ENCODE measurements around the gene COPRS. TPM values are rescaled to one million over a fixed set of nuclear protein-coding genes. Genes with fewer than 3 reads are reported as not detected.

COPRS gene
- total and polyA plus RNA-seq, 4 donors: 56.9 to 122 (median 85.1) TPM

DNA sequence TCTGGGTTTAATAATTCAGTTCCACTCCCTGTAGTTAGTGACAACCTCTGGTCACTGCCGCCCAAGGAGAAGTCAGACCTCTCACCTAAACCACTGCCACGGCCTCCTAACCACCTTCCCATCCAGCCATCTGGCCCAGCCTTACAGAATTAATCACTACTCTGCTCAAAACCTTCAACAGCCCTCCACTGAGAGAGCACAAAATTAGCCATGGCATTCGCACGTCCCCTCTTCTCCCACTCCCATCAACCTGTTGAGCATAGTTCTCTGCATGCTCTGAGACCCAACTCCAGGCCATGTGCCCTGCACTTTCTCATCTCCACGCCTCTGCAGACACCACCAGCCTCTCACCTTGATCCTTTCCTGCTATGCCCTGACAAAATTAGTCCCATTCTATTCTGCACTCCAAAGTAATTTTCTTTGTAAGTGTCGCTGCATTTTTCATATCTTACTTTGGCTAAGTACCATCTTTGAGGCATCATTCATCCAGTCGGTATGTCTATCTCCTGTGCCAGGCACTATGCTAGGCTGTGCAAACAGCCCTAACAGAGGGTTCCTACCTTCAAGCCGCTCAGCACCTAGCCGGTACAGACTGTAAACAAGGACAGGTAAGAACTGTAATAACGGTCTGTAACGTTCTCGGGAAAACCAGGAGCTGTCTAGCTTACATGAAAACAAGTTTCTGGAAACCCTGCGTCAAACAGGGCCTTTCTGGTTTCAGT is 963 bp downstream of the COPRS start:
- Histone ChIP-seq H3K4me1 (ENCODE audit: control insufficient read depth in 1 of 2, insufficient read depth in 2 of 2, low read length in 2 of 2) (peaks cover 2 to 9% of the 10 kb centered on the region in 2 donors), H3K27ac (ENCODE audit: low read depth in 1 of 2, low read length in 2 of 2) (peak overlapping the region; percentile 62 to 70), H3K36me3 (ENCODE audit: control insufficient read depth in 1 of 2, insufficient read depth in 2 of 2, low read length in 1 of 2) (no peaks in the 10 kb centered on the region), H3K4me3 (ENCODE audit: low read length in 2 of 2) (peak overlapping the region; percentile 88 to 100), H3K27me3 (ENCODE audit: control insufficient read depth in 1 of 2, insufficient read depth in 2 of 2, low read length in 1 of 2) (no peaks in the 10 kb centered on the region), H3K9me3 (ENCODE audit: control insufficient read depth, low read length) (no peaks in the 10 kb centered on the region)
- ATAC-seq (ENCODE audit: low FRiP score): peak; percentile 41
- DNase-seq: peak in 1 of 2 donors; percentile 45
- intact Hi-C loops (cut with DNase I): no loop called here
- WGBS, 2 donors: 8 to 10% methylated on average over 13 of the region's 13 CpGs

DNA sequence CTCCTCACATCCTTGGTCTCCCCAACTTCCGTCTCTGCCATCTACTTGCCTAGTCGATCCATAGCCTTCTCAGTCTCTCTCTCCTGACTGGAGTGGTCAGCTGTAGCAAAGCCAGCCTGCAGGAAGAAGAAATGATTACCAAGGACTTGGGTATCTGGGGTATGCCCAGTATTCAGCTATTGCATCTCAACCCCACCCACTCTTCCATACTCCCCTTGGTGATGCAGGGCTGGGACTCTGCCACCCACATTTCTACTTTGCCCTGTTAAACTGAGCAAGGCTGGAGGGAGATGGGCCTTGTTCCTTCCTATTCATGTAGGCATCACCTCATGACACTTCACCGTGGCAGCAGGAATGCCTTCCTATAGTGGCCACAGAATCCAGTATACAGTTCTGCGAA is 2.3 kb downstream of the COPRS start:
- H3K4me1 ChIP-seq (ENCODE audit: control insufficient read depth in 1 of 2, insufficient read depth in 2 of 2, low read length in 2 of 2): peaks cover 2 to 9% of the 10 kb centered on the region in 2 donors
- H3K27me3 ChIP-seq (ENCODE audit: control insufficient read depth in 1 of 2, insufficient read depth in 2 of 2, low read length in 1 of 2): no peaks in the 10 kb centered on the region
- no peak overlapping the region for H3K4me3 ChIP-seq (ENCODE audit: low read length in 2 of 2)
- DNase-seq (peak in 1 of 2 donors; percentile 14), ATAC-seq (ENCODE audit: low FRiP score) (no peak)
- intact Hi-C loops (cut with DNase I): no loop called here
- H3K9me3 ChIP-seq (ENCODE audit: control insufficient read depth, low read length): no peaks in the 10 kb centered on the region
- no peak overlapping the region for H3K27ac ChIP-seq (ENCODE audit: low read depth in 1 of 2, low read length in 2 of 2)
- peaks cover 3 to 6% of the 10 kb centered on the region in 2 donors for H3K36me3 ChIP-seq (ENCODE audit: control insufficient read depth in 1 of 2, insufficient read depth in 2 of 2, low read length in 1 of 2)
- WGBS, 2 donors: 90 to 94% methylated on average over 4 of the region's 4 CpGs

- ATAC-seq (ENCODE audit: low FRiP score): no peak
- H3K4me1 ChIP-seq (ENCODE audit: control insufficient read depth in 1 of 2, insufficient read depth in 2 of 2, low read length in 2 of 2): peaks cover 2 to 9% of the 10 kb centered on the region in 2 donors
- H3K36me3 ChIP-seq (ENCODE audit: control insufficient read depth in 1 of 2, insufficient read depth in 2 of 2, low read length in 1 of 2): peaks cover 5 to 6% of the 10 kb centered on the region in 2 donors
- DNase-seq: no peak
- H3K27ac ChIP-seq (ENCODE audit: low read depth in 1 of 2, low read length in 2 of 2): no peak overlapping the region
- WGBS, 2 donors: 95 to 100% methylated on average over 2 of the region's 2 CpGs
- intact Hi-C loops (cut with DNase I): no loop called here
- no peak overlapping the region for H3K4me3 ChIP-seq (ENCODE audit: low read length in 2 of 2)
- no peaks in the 10 kb centered on the region for H3K27me3 ChIP-seq (ENCODE audit: control insufficient read depth in 1 of 2, insufficient read depth in 2 of 2, low read length in 1 of 2)
- no peaks in the 10 kb centered on the region for H3K9me3 ChIP-seq (ENCODE audit: control insufficient read depth, low read length)
Measured at GRCh38 chr17:31854672-31855071, 4.4 kb downstream of the COPRS start.

GRCh38 chr17:31853911-31854470 is 5.1 kb downstream of the COPRS start:
- Histone ChIP-seq H3K4me1 (ENCODE audit: control insufficient read depth in 1 of 2, insufficient read depth in 2 of 2, low read length in 2 of 2) (peaks cover 2 to 9% of the 10 kb centered on the region in 2 donors), H3K9me3 (ENCODE audit: control insufficient read depth, low read length) (no peaks in the 10 kb centered on the region), H3K27ac (ENCODE audit: low read depth in 1 of 2, low read length in 2 of 2) (no peak overlapping the region), H3K4me3 (ENCODE audit: low read length in 2 of 2) (no peak overlapping the region), H3K36me3 (ENCODE audit: control insufficient read depth in 1 of 2, insufficient read depth in 2 of 2, low read length in 1 of 2) (peaks cover 5 to 6% of the 10 kb centered on the region in 2 donors), H3K27me3 (ENCODE audit: control insufficient read depth in 1 of 2, insufficient read depth in 2 of 2, low read length in 1 of 2) (no peaks in the 10 kb centered on the region)
- intact Hi-C loops (cut with DNase I): no loop called here
- WGBS, 2 donors: 45 to 59% methylated on average over 7 of the region's 7 CpGs
- DNase-seq (peak in 1 of 2 donors; percentile 36), ATAC-seq (ENCODE audit: low FRiP score) (no peak)

DNA sequence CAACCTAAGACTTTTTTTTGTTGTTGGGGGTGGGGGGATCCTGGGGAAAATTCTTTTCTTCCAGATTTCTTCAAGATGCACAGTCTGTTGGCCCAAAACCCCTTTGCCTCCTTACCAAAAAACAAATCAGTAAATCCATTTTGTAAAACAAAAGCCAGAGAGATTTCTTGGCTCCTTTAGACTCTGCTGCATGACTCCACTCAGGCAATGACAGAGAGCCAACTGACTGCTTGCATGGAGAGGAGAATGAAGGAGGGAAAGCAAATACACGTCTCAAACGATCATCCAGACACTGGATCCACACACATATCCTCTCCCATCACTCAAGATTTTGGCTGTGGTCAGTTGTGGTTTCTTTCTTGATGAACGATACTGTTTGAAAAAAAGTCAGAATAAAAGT is 13.8 kb downstream of the COPRS start:
- DNase-seq (no peak), ATAC-seq (ENCODE audit: low FRiP score) (no peak)
- intact Hi-C loops (cut with DNase I): loop anchor here (10.0 kb wide), 1 partner anchor 150 kb away; no protein-coding TSS in a partner anchor
- no peak overlapping the region for H3K4me3 ChIP-seq (ENCODE audit: low read length in 2 of 2)
- H3K4me1 ChIP-seq (ENCODE audit: control insufficient read depth in 1 of 2, insufficient read depth in 2 of 2, low read length in 2 of 2): peaks cover 0 to 7% of the 10 kb centered on the region in 2 donors
- no peaks in the 10 kb centered on the region for H3K36me3 ChIP-seq (ENCODE audit: control insufficient read depth in 1 of 2, insufficient read depth in 2 of 2, low read length in 1 of 2)
- H3K27me3 ChIP-seq (ENCODE audit: control insufficient read depth in 1 of 2, insufficient read depth in 2 of 2, low read length in 1 of 2): no peaks in the 10 kb centered on the region
- 6 to 13% methylated on average over 3 of the region's 3 CpGs for WGBS, 2 donors
- peak overlapping the region in 1 of 2 donors; percentile 39 for H3K27ac ChIP-seq (ENCODE audit: low read depth in 1 of 2, low read length in 2 of 2)
- no peaks in the 10 kb centered on the region for H3K9me3 ChIP-seq (ENCODE audit: control insufficient read depth, low read length)

DNA sequence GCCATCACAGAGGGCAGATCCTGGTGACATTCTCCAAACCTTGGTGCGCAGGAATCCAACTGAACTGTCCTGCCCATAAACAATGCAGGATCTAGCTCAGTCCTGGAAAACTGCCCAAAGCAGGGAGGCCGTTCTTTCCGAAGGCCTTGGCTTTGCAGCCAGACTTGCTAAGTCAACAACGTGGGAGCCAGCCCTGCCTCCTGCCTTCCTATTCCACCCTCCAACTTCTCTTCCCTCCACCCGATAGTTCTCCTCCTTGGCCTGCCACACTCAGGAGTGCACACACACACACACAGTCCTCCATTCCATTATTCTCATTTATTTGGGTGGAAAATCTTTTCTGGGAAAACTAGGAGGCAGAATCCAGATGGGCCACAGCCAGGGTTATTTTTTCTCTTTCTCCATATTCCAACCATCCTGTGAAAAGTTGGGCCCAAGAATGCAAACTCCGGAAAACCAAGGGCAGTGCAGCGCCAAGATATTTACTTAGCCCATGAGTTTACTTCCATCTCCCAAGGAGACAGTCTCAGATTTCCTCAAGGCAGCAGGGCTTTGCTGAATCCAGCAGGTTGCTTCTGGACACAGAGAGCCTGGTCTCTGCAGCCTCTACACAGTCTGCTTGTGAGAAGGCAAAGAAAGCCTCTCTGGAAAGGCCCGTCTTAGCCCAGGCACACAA is 15.8 kb downstream of the COPRS start:
- Histone ChIP-seq H3K36me3 (ENCODE audit: control insufficient read depth in 1 of 2, insufficient read depth in 2 of 2, low read length in 1 of 2) (no peaks in the 10 kb centered on the region), H3K27me3 (ENCODE audit: control insufficient read depth in 1 of 2, insufficient read depth in 2 of 2, low read length in 1 of 2) (no peaks in the 10 kb centered on the region), H3K4me3 (ENCODE audit: low read length in 2 of 2) (no peak overlapping the region), H3K9me3 (ENCODE audit: control insufficient read depth, low read length) (no peaks in the 10 kb centered on the region), H3K27ac (ENCODE audit: low read depth in 1 of 2, low read length in 2 of 2) (peak overlapping the region; percentile 58 to 91), H3K4me1 (ENCODE audit: control insufficient read depth in 1 of 2, insufficient read depth in 2 of 2, low read length in 2 of 2) (peaks cover 0 to 7% of the 10 kb centered on the region in 2 donors)
- intact Hi-C loops (cut with DNase I): loop anchor here (1.0 to 10.0 kb wide), 4 partner anchors 106 to 406 kb away; no protein-coding TSS in a partner anchor
- ATAC-seq (ENCODE audit: low FRiP score) (peak; percentile 89), DNase-seq (peak; percentile 84 to 90)
- WGBS, 2 donors: 2 to 5% methylated on average over 8 of the region's 8 CpGs

- 10 to 13% methylated on average over 22 of the region's 22 CpGs for WGBS, 2 donors
- Histone ChIP-seq H3K27me3 (ENCODE audit: control insufficient read depth in 1 of 2, insufficient read depth in 2 of 2, low read length in 1 of 2) (no peaks in the 10 kb centered on the region), H3K27ac (ENCODE audit: low read depth in 1 of 2, low read length in 2 of 2) (peak overlapping the region in 1 of 2 donors; percentile 91), H3K4me3 (ENCODE audit: low read length in 2 of 2) (no peak overlapping the region), H3K36me3 (ENCODE audit: control insufficient read depth in 1 of 2, insufficient read depth in 2 of 2, low read length in 1 of 2) (no peaks in the 10 kb centered on the region), H3K4me1 (ENCODE audit: control insufficient read depth in 1 of 2, insufficient read depth in 2 of 2, low read length in 2 of 2) (peaks cover 0 to 7% of the 10 kb centered on the region in 2 donors), H3K9me3 (ENCODE audit: control insufficient read depth, low read length) (no peaks in the 10 kb centered on the region)
- DNase-seq (peak; percentile 75 to 82), ATAC-seq (ENCODE audit: low FRiP score) (peak; percentile 94)
- intact Hi-C loops (cut with DNase I): loop anchor here (1.0 to 10.0 kb wide), 5 partner anchors 105 to 405 kb away; no protein-coding TSS in a partner anchor
Measured at GRCh38 chr17:31842195-31843069, 16.6 kb downstream of the COPRS start.

DNA sequence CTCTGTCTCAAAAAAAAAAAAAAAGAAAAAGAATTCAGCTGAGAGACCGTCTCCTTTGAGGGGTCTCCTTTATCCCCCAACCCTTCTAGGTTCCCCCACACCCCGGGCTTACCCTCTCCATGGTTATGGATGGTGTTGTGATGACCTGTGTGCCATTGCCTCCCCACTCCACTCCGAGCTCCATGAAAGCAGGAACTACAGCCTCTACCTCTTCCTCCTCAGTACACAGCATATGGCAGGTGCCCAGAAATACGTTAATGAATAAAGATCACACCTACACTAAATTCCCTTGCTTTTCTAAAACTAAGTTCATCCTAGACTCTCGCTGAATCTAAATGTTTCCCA is 17.2 kb downstream of the COPRS start:
- 75 to 77% methylated on average over 5 of the region's 5 CpGs for WGBS, 2 donors
- Histone ChIP-seq H3K4me1 (ENCODE audit: control insufficient read depth in 1 of 2, insufficient read depth in 2 of 2, low read length in 2 of 2) (peaks cover 0 to 7% of the 10 kb centered on the region in 2 donors), H3K27me3 (ENCODE audit: control insufficient read depth in 1 of 2, insufficient read depth in 2 of 2, low read length in 1 of 2) (no peaks in the 10 kb centered on the region), H3K36me3 (ENCODE audit: control insufficient read depth in 1 of 2, insufficient read depth in 2 of 2, low read length in 1 of 2) (no peaks in the 10 kb centered on the region), H3K4me3 (ENCODE audit: low read length in 2 of 2) (no peak overlapping the region), H3K27ac (ENCODE audit: low read depth in 1 of 2, low read length in 2 of 2) (no peak overlapping the region), H3K9me3 (ENCODE audit: control insufficient read depth, low read length) (no peaks in the 10 kb centered on the region)
- ATAC-seq (ENCODE audit: low FRiP score): no peak
- DNase-seq: no peak
- intact Hi-C loops (cut with DNase I): loop anchor here (1.0 to 10.0 kb wide), 4 partner anchors 105 to 405 kb away; no protein-coding TSS in a partner anchor
